Measurements from ENCODE around the gene OLFM1. TPM values are rescaled to one million over a fixed set of nuclear protein-coding genes. Genes with fewer than 3 reads are reported as not detected.
"Not testable (repeated sequence)": the region's sequence is repeated elsewhere in the genome, so short reads cannot be mapped to it uniquely, and the experiment has no call there.

OLFM1 gene
- total RNA-seq, 4 donors from 2014 or later: 5.3 to 15.0 (median 8.6) TPM

DNA sequence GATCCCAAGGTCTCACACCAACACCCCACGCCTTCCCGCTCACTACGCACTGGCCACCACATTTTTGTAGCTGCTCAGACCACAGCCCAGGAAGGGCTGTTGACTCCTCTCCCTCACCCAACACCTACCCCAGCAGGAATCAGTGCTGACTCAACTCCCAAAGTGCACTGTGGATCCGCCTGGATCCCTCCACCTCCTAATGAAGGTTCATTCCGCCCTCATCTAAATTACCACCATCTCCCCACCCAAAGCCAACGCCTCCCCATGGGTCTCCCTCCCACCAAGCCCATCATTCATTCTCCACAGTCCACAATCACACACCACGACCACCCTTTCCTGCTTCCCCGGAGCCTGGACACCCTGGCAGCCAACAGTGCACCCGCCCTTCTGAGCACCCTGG lies 57.8 kb downstream of the OLFM1 start:
- intact Hi-C loops (cut with DNase I; ENCODE audit: low total_unique reads): no loop called here
- DNase-seq (ENCODE audit: low spot score in 2 of 2): no peak
- no peak overlapping the region for H3K4me3 ChIP-seq (ENCODE audit: low read depth, poor library complexity, severe bottlenecking)
- WGBS, 2 donors: 91 to 93% methylated on average over 9 of the region's 9 CpGs
- TF ChIP-seq POLR2A (IDR thresholded peaks at IDR 0.05): no peak
- TF ChIP-seq, protein P1, sequence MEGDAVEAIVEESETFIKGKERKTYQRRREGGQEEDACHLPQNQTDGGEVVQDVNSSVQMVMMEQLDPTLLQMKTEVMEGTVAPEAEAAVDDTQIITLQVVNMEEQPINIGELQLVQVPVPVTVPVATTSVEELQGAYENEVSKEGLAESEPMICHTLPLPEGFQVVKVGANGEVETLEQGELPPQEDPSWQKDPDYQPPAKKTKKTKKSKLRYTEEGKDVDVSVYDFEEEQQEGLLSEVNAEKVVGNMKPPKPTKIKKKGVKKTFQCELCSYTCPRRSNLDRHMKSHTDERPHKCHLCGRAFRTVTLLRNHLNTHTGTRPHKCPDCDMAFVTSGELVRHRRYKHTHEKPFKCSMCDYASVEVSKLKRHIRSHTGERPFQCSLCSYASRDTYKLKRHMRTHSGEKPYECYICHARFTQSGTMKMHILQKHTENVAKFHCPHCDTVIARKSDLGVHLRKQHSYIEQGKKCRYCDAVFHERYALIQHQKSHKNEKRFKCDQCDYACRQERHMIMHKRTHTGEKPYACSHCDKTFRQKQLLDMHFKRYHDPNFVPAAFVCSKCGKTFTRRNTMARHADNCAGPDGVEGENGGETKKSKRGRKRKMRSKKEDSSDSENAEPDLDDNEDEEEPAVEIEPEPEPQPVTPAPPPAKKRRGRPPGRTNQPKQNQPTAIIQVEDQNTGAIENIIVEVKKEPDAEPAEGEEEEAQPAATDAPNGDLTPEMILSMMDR (IDR thresholded peaks at IDR 0.05): no peak

DNA sequence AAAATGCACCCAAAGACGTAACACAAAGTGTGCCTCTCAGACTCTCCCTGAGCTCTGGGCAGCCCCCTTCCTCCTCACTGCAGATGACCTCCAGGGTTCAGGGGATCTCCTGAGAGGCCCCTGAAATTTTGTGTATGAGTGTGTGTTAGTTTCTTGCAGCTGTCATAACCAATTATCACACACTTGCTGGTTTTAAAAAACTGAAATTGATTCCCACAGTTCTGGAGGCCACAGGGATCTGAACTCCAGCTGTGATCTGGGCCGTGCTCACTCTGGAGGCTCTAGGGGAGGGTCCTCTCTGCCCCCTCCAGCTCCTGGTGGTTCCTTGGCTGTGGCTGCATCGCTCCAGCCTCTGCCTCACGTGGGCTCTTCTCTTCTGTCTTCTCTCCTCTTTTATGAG lies 58.8 kb downstream of the OLFM1 start:
- intact Hi-C loops (cut with DNase I; ENCODE audit: low total_unique reads): no loop called here
- TF ChIP-seq POLR2A (IDR thresholded peaks at IDR 0.05): no peak
- TF ChIP-seq, protein P1 (IDR thresholded peaks at IDR 0.05): no peak
- H3K4me3 ChIP-seq (ENCODE audit: low read depth, poor library complexity, severe bottlenecking): no peak overlapping the region
- no peak for DNase-seq (ENCODE audit: low spot score in 2 of 2)
- 76 to 81% methylated on average over 4 of the region's 4 CpGs for WGBS, 2 donors

DNA sequence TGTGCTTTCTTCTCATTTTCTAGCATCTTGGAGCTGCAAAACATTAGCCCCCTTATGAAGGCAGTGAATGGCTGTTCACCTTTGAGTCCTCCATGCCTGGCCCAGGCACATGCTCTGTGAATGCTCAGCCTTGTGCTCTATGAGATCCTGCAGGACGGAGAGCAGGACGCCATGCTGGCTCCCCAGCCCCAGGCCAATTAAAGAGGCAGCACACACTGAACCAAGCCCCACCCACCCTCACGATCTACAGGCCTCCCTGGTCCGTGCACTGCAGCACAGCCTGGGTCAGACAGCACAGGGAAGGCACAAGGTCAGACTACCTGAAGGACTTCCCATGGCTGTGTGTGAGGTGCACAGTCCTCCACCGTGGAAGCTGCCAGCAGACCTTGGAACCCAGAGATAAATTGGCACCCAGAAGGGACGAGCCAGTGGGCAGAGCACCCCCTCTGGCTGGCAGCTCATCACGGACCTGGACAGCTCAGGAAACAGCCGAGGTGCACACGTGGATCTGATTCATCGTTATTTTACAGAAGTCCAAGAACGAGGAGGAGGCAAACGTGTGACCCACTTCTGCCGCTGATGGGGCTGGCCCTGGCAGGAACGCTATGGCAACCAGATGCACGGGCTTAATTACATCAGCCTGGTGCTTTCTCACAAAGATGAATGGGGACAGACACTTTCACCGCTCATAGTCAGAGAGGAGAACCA lies 59.5 kb downstream of the OLFM1 start:
- DNase-seq (ENCODE audit: low spot score in 2 of 2): no peak
- TF ChIP-seq, protein P1 (IDR thresholded peaks at IDR 0.05): no peak
- no peak for TF ChIP-seq POLR2A (IDR thresholded peaks at IDR 0.05)
- WGBS, 2 donors: 49 to 62% methylated on average over 11 to 16 of the region's 16 CpGs
- H3K4me3 ChIP-seq (ENCODE audit: low read depth, poor library complexity, severe bottlenecking): no peak overlapping the region
- intact Hi-C loops (cut with DNase I; ENCODE audit: low total_unique reads): no loop called here

DNA sequence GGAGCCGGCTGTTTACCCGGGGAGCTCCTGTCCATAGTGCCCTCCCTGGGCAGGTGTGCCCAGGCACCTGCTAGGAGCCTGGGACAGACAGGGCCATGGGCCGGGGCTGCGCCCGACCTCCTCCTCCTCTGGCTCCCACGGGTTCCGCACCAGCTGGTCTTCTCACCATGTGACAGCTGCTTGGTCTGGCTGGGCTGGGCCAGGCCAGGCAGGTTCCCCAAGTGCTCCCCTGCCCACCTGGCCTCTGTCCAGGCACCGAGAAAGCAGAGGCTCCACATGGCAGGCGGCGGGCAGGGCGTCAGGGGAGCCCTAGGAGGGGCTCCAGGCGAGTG lies 60.0 kb downstream of the OLFM1 start:
- WGBS, 2 donors: 77% methylated on average over 5 to 12 of the region's 12 CpGs
- TF ChIP-seq POLR2A (IDR thresholded peaks at IDR 0.05): no peak
- TF ChIP-seq, protein P1 (IDR thresholded peaks at IDR 0.05): no peak
- intact Hi-C loops (cut with DNase I; ENCODE audit: low total_unique reads): no loop called here

DNA sequence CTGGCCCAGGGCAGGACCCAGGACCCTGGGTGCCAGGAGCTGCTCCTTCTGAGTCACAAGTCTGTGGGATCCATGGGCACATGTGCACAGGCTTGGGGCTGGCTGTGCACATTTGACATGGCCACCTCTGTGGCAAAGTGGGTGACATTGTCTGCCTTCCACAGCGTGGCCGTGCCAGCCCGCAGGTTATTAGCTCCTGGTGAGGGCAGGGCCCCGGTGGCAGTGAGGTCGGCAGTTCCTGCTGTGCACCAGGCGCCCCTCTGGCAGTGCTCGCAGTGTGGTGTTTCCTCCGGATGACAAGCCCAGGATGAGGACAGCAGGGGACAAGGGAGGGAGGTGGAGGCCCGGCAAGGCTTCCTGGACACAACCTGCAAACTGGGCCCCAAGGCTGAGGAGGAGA lies 60.5 kb downstream of the OLFM1 start:
- H3K4me3 ChIP-seq (ENCODE audit: low read depth, poor library complexity, severe bottlenecking): no peak overlapping the region
- no peak for DNase-seq (ENCODE audit: low spot score in 2 of 2)
- no peak for TF ChIP-seq POLR2A (IDR thresholded peaks at IDR 0.05)
- TF ChIP-seq, protein P1 (IDR thresholded peaks at IDR 0.05): no peak
- intact Hi-C loops (cut with DNase I; ENCODE audit: low total_unique reads): no loop called here
- 75 to 80% methylated on average over 7 of the region's 9 CpGs for WGBS, 2 donors

More for the DNA sequence above, 60.0 kb downstream of the OLFM1 start:
- no peak overlapping the region for H3K4me3 ChIP-seq (ENCODE audit: low read depth, poor library complexity, severe bottlenecking)
- DNase-seq (ENCODE audit: low spot score in 2 of 2): no peak

DNA sequence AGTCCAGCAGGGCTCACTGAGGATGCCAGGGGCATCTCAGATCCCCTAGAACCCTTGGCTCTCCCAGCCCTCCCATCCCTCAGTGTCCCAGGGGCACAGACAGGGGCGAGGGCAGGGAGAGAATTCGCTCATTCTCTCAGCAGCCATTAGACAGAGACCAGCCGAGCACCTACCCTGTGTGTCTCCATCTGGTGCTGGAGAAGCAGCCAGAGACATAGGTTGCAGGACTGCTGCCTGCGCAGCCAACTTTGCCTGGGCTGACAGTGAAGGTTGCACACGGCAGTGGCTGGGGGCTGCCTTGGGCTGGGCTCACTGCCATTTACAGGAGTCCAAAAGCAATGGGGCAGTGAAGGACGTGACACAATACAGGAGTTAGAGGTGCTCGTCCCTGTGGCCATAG lies 60.9 kb downstream of the OLFM1 start:
- 84 to 86% methylated on average over 7 of the region's 7 CpGs for WGBS, 2 donors
- TF ChIP-seq POLR2A (IDR thresholded peaks at IDR 0.05): no peak
- TF ChIP-seq, protein P1 (IDR thresholded peaks at IDR 0.05): no peak
- H3K4me3 ChIP-seq (ENCODE audit: low read depth, poor library complexity, severe bottlenecking): no peak overlapping the region
- intact Hi-C loops (cut with DNase I; ENCODE audit: low total_unique reads): no loop called here
- no peak for DNase-seq (ENCODE audit: low spot score in 2 of 2)

DNA sequence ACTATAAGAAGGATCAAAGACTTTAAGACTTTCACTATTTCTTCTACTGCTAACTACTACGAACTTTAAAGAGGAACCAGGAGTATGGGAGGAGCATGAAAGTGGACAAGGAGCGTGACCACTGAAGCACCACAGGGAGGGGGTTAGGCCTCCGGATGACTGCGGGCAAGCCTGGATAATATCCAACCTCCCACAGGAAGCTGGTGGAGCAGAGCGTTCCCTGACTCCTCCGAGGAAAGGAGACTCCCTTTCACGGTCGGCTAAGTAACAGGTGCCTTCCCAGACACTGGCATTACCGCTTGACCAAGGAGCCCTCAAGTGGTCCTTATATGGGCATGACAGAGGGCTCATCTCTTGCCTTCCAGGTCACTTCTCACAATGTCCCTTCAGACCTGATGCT lies 62.4 kb downstream of the OLFM1 start:
- H3K4me3 ChIP-seq (ENCODE audit: low read depth, poor library complexity, severe bottlenecking); intact Hi-C loops (cut with DNase I; ENCODE audit: low total_unique reads); DNase-seq (ENCODE audit: low spot score in 2 of 2): not testable (repeated sequence)
- 84 to 85% methylated on average over 9 of the region's 9 CpGs for WGBS, 2 donors

All from lower leg skin (tissue), 4 donors.